Effector memory CD4-positive, alpha-beta T cell (primary cell): Measurements from ENCODE around the gene CDKAL1.

Experiments
- DNase-seq, 3 donors: peaks; one replicate each; pipeline ENCODE4 v3.0.0-alpha.2; 2020
- H3K27ac ChIP-seq: 2 replicates; pipeline ENCODE4 v1.7.0; 2013; ENCODE audit warnings: mild to moderate bottlenecking, low read length, moderate library complexity; ENCODE audit not compliant: insufficient read depth, poor library complexity, severe bottlenecking
- H3K27me3 ChIP-seq: replicated peaks from 2 replicates; pipeline ENCODE4 v1.7.0; 2013; ENCODE audit warnings: mild to moderate bottlenecking, low read length; ENCODE audit not compliant: insufficient read depth, control insufficient read depth, poor library complexity, severe bottlenecking
- H3K36me3 ChIP-seq: 2 replicates; pipeline ENCODE4 v1.7.0; 2013; ENCODE audit warnings: mild to moderate bottlenecking, low read length, moderate library complexity; ENCODE audit not compliant: control insufficient read depth, insufficient read depth
- H3K4me1 ChIP-seq: 2 replicates; pipeline ENCODE4 v1.7.0; 2013; ENCODE audit warnings: low read length, mild to moderate bottlenecking; ENCODE audit not compliant: control insufficient read depth, insufficient read depth, poor library complexity, severe bottlenecking
- H3K4me3 ChIP-seq: 2 replicates; pipeline ENCODE4 v1.7.0; 2013; ENCODE audit warnings: low read length, low read depth, mild to moderate bottlenecking; ENCODE audit not compliant: insufficient read depth, poor library complexity, severe bottlenecking
- H3K9me3 ChIP-seq: 2 replicates; pipeline ENCODE4 v1.7.0; 2013; ENCODE audit warnings: mild to moderate bottlenecking, low read length, moderate library complexity; ENCODE audit not compliant: control insufficient read depth

CDKAL1 gene

DNA sequence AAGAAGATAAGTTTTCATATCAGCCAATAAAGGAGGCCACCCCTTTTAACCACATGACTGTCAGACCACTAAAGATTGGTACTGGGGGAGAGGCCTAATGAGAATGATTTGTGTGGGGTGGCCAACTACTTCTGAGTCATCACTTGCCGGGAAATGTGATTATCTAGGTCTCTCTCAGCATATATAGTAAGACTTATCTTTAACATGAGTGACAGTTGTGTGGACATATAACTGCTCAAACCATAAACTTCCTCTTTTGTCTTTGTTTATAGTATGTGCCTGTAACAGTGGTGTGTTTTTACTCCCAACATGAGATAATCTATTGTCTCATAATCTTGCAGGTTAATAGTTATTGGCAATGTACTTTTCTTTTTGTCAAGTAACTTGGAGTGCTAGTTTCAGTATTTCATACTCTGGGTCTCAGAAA is 312.4 kb downstream of the CDKAL1 start:
- Histone ChIP-seq H3K36me3 (no peaks in the 10 kb centered on the region), H3K4me1 (no peaks in the 10 kb centered on the region), H3K27ac (no peak overlapping the region), H3K27me3 (no peaks in the 10 kb centered on the region), H3K4me3 (no peak overlapping the region), H3K9me3 (no peaks in the 10 kb centered on the region)
- DNase-seq: no peak

DNA sequence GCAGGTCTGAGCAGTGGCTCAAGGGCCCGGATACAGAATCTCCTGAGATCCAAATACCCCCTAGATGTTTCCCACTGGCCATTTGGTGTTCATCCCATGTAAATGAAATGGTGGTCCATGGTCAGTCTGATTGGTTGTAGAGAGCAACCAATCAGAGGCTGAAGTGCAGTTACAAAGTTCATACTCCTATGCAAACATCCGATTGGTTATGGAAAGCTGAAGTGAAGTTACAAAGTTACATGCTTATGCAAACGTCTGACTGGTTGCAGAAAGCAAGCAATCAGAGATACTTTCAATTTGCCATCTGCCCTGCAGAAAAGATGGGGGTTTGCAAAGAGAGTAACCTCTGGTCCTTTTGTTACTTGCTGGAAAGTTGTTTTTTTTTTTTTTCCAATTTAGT is 313.6 kb downstream of the CDKAL1 start:
- Histone ChIP-seq H3K27me3 (no peaks in the 10 kb centered on the region), H3K4me3 (no peak overlapping the region), H3K36me3 (no peaks in the 10 kb centered on the region), H3K27ac (no peak overlapping the region), H3K4me1 (no peaks in the 10 kb centered on the region), H3K9me3 (no peaks in the 10 kb centered on the region)
- no peak for DNase-seq

DNA sequence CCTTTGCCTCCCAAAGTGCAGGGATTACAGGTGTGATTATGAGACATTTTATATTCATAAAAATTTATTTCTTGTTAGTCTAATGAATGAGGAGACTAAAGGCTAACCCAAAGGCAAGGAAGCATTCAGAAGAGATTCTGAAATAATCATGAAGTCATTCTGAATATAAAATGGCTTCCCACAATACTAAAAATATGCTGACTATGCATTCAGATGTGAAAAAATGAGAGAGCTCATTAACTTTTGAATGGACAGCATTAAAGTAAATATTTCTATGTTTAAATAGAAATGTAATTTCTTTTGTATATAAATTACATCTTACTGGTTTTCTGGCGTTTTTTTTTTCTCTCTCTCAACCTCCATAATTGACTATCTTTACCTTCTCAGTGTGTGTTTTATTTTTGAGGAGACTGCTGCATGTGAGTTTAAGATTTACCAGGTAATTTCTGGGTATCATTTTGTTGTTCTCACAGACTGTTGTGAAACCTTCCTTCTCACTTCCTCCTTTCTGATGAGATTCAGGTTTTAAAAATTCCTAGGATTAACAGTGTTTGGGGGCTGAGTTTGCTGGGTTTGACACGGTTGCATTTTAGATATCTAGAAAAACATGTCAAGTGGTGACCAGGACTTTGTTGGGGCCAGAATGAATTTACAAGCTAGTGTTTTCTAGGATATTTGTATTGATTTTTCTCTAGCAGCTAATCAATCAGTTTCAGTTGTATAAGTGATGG is 316.6 kb downstream of the CDKAL1 start:
- no peaks in the 10 kb centered on the region for H3K27me3 ChIP-seq
- DNase-seq: no peak
- no peaks in the 10 kb centered on the region for H3K9me3 ChIP-seq
- no peak overlapping the region for H3K4me3 ChIP-seq
- no peaks in the 10 kb centered on the region for H3K36me3 ChIP-seq
- no peak overlapping the region for H3K27ac ChIP-seq
- H3K4me1 ChIP-seq: no peaks in the 10 kb centered on the region

DNA sequence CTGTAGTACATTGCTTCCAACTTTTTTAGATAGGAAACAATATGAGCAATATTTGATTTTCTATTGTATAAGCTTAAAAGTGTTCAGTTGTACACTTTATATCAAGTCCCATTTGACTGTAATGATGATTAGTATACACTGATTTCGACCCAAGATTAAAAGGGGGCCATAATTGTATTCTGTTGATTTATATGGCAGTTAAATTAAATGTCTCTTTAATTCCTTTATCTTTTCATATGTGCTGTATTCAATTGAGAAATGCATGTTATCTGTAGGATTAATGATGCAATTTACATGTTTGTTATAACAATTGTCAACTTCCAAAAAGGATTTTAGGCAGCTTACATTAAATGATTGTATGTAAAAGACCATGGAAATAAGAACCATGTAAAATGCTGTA is 317.5 kb downstream of the CDKAL1 start:
- H3K4me3 ChIP-seq: no peak overlapping the region
- H3K27ac ChIP-seq: no peak overlapping the region
- no peaks in the 10 kb centered on the region for H3K27me3 ChIP-seq
- no peaks in the 10 kb centered on the region for H3K9me3 ChIP-seq
- no peaks in the 10 kb centered on the region for H3K36me3 ChIP-seq
- no peak for DNase-seq
- H3K4me1 ChIP-seq: no peaks in the 10 kb centered on the region

- no peaks in the 10 kb centered on the region for H3K4me1 ChIP-seq
- no peaks in the 10 kb centered on the region for H3K27me3 ChIP-seq
- H3K36me3 ChIP-seq: no peaks in the 10 kb centered on the region
- no peak for DNase-seq
- H3K9me3 ChIP-seq: no peaks in the 10 kb centered on the region
- H3K27ac ChIP-seq: no peak overlapping the region
- no peak overlapping the region for H3K4me3 ChIP-seq
Observed at GRCh38 chr6:20853828-20854227, 319.6 kb downstream of the CDKAL1 start.

DNA sequence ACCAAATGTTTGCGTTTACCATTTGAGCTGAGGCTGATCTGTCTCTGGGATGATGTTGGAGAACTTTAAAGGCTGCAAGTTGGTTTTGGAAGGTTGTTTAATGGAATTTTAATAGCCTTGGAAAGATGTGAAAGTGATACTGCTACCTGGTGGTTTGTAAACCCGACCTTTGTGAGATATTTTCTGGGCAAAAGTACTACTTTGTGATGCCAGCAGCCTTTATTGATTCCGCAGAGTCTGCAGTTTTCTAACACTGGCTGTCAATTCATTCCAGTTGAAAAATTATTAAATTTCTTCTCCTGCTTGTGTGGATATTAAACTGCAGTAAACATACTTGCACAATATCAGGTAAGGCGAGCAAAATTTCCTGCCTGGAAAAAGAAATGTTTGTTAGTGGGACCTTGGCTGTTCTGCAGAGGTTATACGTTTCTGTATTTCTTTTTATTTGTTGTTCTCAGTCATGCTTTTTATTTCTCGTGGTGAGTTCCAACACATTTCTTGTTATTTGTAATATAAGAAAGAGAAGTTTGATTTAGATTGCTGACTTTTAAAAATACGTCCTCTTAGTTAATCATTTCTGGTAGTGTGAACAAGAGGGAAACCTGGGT is 322.5 kb downstream of the CDKAL1 start:
- Histone ChIP-seq H3K4me3 (no peak overlapping the region), H3K27me3 (no peaks in the 10 kb centered on the region), H3K4me1 (no peaks in the 10 kb centered on the region), H3K9me3 (no peaks in the 10 kb centered on the region), H3K27ac (no peak overlapping the region), H3K36me3 (no peaks in the 10 kb centered on the region)
- no peak for DNase-seq

- Histone ChIP-seq H3K4me1 (no peaks in the 10 kb centered on the region), H3K27ac (no peak overlapping the region), H3K9me3 (no peaks in the 10 kb centered on the region), H3K36me3 (no peaks in the 10 kb centered on the region), H3K27me3 (no peaks in the 10 kb centered on the region), H3K4me3 (no peak overlapping the region)
- no peak for DNase-seq
Observed at GRCh38 chr6:20861481-20861880, 327.2 kb downstream of the CDKAL1 start.

- Histone ChIP-seq H3K27me3 (no peaks in the 10 kb centered on the region), H3K4me3 (no peak overlapping the region), H3K27ac (no peak overlapping the region), H3K9me3 (no peaks in the 10 kb centered on the region), H3K4me1 (no peaks in the 10 kb centered on the region), H3K36me3 (no peaks in the 10 kb centered on the region)
- no peak for DNase-seq
Observed at GRCh38 chr6:20866036-20866435, 331.8 kb downstream of the CDKAL1 start.

GRCh38 chr6:20866935-20867703 is 332.9 kb downstream of the CDKAL1 start:
- no peak for DNase-seq
- no peaks in the 10 kb centered on the region for H3K9me3 ChIP-seq
- no peak overlapping the region for H3K4me3 ChIP-seq
- no peaks in the 10 kb centered on the region for H3K27me3 ChIP-seq
- no peak overlapping the region for H3K27ac ChIP-seq
- no peaks in the 10 kb centered on the region for H3K36me3 ChIP-seq
- H3K4me1 ChIP-seq: no peaks in the 10 kb centered on the region
